Ascending aorta (tissue), 2 donors: ENCODE data around the gene LEMD2. TPM values are rescaled to one million over a fixed set of nuclear protein-coding genes. Genes with fewer than 3 reads are reported as not detected.

Source experiments
- DNase-seq, 2 donors: peaks; one replicate each; pipeline ENCODE4 v3.0.0-alpha.2; 2019; ENCODE audit warnings: low spot score in 2 of 2
- H3K27ac ChIP-seq, 2 donors: fragments of 200-600 bp; sonication (generic); one replicate each; pipeline ENCODE4 v1.5.1; 2016 to 2017; ENCODE audit warnings: mild to moderate bottlenecking in 1 of 2
- H3K27me3 ChIP-seq: fragments of 200-600 bp; sonication (generic); one replicate; pipeline ENCODE4 v1.5.1; 2017
- H3K36me3 ChIP-seq, 2 donors: fragments of 200-600 bp; sonication (generic); one replicate each; pipeline ENCODE4 v1.5.1; 2016
- H3K4me1 ChIP-seq, 2 donors: fragments of 200-600 bp; sonication (generic); one replicate each; pipeline ENCODE4 v1.5.1; 2016 to 2017; ENCODE audit warnings: mild to moderate bottlenecking in 1 of 2
- H3K4me3 ChIP-seq, 2 donors: fragments of 200-600 bp; sonication (generic); one replicate each; pipeline ENCODE4 v1.5.1; 2016 to 2017; ENCODE audit warnings: mild to moderate bottlenecking in 1 of 2
- H3K9me3 ChIP-seq, 2 donors: fragments of 200-600 bp; sonication (generic); one replicate each; pipeline ENCODE4 v1.5.1; 2016
- intact Hi-C: fragments of 100-400 bp; cut with DNase I; formaldehyde crosslinking; loops from one replicate; pipeline ENCODE4 v1.15.1; 2023
- total RNA-seq: library from RNA; depleted of rRNA; stranded (reverse); fragments of >200 nt; gene quantifications from one replicate; pipeline ENCODE4 v1.1.0, GENCODE V29; 2016
- TF ChIP-seq, protein P1 (sequence below), 3 experiments: fragments of 200-600 bp in 2 of 3; fragments of 450-650 bp in 1 of 3; sonication (generic) in 2 of 3; IDR thresholded peaks; one replicate each; pipeline ENCODE4 v1.5.1; 2016 to 2019; ENCODE audit warnings: antibody characterized with exemption in 3 of 3, mild to moderate bottlenecking in 1 of 3, moderate library complexity in 1 of 3

LEMD2 gene
- total RNA-seq, 1 donor from 2014 or later, result 104 TPM

DNA sequence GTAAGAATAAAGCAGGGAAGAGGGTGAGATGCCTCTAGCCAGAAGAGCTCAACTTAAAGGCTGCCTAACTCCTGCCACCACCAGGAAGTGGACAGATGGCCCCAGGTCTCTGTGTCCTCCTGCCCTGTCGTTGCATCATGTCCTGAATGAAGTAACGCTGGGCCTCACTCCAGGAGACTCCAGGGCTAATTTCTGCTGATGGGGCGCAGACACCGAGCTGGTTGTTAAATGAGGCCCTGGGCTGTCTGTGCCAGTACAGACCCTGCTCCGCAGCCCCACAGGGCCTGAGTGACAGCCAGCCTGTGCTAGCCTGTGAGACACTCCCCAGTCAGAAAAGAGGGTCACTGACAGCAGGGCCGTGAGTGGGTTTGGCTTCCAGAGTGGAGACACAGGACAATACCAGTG, 48.7 kb downstream of the LEMD2 start:
- DNase-seq, result no peak
- H3K9me3 ChIP-seq, result no peaks in the 10 kb centered on the region
- TF ChIP-seq, protein P1, sequence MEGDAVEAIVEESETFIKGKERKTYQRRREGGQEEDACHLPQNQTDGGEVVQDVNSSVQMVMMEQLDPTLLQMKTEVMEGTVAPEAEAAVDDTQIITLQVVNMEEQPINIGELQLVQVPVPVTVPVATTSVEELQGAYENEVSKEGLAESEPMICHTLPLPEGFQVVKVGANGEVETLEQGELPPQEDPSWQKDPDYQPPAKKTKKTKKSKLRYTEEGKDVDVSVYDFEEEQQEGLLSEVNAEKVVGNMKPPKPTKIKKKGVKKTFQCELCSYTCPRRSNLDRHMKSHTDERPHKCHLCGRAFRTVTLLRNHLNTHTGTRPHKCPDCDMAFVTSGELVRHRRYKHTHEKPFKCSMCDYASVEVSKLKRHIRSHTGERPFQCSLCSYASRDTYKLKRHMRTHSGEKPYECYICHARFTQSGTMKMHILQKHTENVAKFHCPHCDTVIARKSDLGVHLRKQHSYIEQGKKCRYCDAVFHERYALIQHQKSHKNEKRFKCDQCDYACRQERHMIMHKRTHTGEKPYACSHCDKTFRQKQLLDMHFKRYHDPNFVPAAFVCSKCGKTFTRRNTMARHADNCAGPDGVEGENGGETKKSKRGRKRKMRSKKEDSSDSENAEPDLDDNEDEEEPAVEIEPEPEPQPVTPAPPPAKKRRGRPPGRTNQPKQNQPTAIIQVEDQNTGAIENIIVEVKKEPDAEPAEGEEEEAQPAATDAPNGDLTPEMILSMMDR (IDR thresholded peaks at IDR 0.05), result no peak
- no peaks in the 10 kb centered on the region for H3K27me3 ChIP-seq
- H3K27ac ChIP-seq, result no peak overlapping the region
- no peaks in the 10 kb centered on the region for H3K36me3 ChIP-seq
- no peaks in the 10 kb centered on the region for H3K4me1 ChIP-seq
- intact Hi-C loops, result no loop called here
- no peak overlapping the region for H3K4me3 ChIP-seq

DNA sequence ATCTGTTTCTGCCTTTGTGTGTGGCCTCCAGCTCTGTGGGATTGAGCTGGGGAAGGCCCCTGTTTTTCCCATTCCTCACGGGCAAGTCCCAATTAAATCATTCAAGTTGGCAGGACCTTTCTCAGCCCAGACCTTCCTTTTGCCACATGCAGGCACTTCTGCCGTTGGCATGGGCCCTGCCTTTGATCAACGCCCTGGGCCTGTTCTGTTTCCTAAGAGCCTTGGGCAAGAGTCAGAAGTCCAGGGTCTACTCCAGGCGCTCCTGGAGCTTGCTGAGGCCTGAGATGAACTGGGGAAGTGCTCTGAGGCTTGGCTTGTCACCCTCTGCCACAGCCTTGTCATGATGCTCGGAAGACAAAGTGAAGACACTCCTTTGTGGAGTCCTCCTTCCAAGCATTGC, 49.4 kb downstream of the LEMD2 start:
- TF ChIP-seq, protein P1 (IDR thresholded peaks at IDR 0.05), result no peak
- no peaks in the 10 kb centered on the region for H3K27me3 ChIP-seq
- H3K36me3 ChIP-seq, result no peaks in the 10 kb centered on the region
- intact Hi-C loops, result no loop called here
- no peaks in the 10 kb centered on the region for H3K4me1 ChIP-seq
- no peak overlapping the region for H3K27ac ChIP-seq
- no peak for DNase-seq
- no peak overlapping the region for H3K4me3 ChIP-seq
- H3K9me3 ChIP-seq, result no peaks in the 10 kb centered on the region

DNA sequence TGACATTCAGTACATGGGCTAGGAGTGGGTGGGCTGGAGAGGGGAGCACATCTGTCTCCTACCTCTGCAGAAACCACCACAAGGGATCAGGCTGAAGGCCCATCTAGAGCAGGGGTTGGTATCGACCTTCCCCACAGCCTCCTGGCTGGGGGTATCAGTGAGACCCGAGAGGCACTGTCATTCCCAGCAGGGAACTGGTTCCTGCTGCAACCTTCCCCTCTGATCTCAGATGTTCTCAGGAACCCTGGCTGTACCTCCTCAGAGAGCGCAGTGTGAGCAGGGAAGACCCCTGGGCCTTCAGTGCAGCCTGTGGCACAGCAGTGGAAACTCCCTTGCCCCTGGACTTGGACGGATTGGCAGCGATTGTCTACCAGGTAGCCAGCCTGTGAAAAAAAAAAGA, 50.1 kb downstream of the LEMD2 start:
- H3K4me3 ChIP-seq, result no peak overlapping the region
- H3K9me3 ChIP-seq, result no peaks in the 10 kb centered on the region
- H3K27me3 ChIP-seq, result no peaks in the 10 kb centered on the region
- H3K36me3 ChIP-seq, result no peaks in the 10 kb centered on the region
- H3K27ac ChIP-seq, result no peak overlapping the region
- DNase-seq, result no peak
- intact Hi-C loops, result no loop called here
- TF ChIP-seq, protein P1 (IDR thresholded peaks at IDR 0.05), result no peak
- no peaks in the 10 kb centered on the region for H3K4me1 ChIP-seq

DNA sequence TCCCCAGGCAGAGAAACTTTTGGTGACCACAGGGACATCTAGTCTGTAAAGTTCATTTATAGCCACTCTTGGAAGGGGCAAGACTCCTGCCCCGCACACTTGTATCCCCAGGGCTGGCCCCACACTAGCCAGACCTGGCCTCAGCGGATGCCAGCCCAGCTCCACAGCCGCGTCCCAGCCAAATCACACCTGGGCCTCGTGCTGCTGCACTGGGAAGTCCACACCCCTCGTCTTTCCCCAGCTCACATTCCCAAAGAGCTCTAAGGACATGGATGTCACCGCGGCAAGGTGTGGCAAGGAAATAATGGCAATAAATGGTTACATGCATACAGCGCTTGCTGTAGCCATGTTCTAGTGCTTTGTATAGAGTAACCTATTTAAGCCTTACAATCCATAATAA, 50.8 kb downstream of the LEMD2 start:
- Histone ChIP-seq H3K27me3 (no peaks in the 10 kb centered on the region), H3K36me3 (no peaks in the 10 kb centered on the region), H3K4me1 (no peaks in the 10 kb centered on the region), H3K4me3 (no peak overlapping the region), H3K9me3 (no peaks in the 10 kb centered on the region), H3K27ac (no peak overlapping the region)
- intact Hi-C loops, result no loop called here
- no peak for DNase-seq
- TF ChIP-seq, protein P1 (IDR thresholded peaks at IDR 0.05), result no peak

DNA sequence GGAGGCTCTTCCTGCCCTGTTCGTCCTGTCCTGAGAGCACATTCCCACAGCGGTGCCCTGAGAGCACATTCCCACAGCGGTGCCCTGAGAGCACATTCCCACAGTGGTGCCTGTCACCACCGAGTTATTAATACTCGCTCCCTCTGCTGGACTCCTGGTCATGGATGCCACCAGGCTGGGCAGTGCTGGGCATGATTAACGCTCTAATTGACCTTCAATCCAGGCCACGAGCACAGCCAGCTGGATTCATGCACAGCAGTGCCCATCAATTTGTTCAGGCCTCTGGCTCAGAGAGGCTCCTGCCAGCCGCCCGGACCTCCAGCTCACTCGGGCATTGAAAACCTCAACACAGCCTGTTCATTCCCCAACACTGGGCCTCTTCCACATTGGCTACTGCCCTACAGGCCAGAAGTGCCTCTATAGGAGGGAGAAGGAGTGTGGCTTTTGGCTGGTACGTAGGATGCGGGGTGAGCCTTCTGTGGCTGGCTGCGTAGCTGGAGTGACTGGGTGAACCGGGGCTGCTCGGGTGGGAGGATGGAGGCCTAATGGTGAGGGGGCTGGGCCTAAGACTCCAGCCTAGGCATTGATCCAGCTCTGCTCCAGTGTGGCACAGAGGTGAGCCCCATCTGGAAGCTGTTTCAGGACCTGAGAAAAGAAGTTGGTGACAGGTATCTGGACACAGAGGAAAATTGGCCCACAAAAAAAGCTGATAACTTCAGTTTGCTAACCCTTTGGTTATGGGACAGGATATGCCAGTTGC, 51.5 kb downstream of the LEMD2 start:
- intact Hi-C loops, result no loop called here

More for the DNA sequence above, 51.5 kb downstream of the LEMD2 start:
- Histone ChIP-seq H3K36me3 (no peaks in the 10 kb centered on the region), H3K4me1 (no peaks in the 10 kb centered on the region), H3K4me3 (no peak overlapping the region), H3K9me3 (no peaks in the 10 kb centered on the region), H3K27ac (no peak overlapping the region), H3K27me3 (no peaks in the 10 kb centered on the region)
- TF ChIP-seq, protein P1 (IDR thresholded peaks at IDR 0.05), result no peak
- no peak for DNase-seq
